ENCODE results near the gene GMCL2.

GRCh38 chr5:178209334-178210072 is 22.3 kb upstream of the GMCL2 start:
- TF ChIP-seq CTCF (conservative IDR thresholded peaks at IDR 0.05 in 1 of 2, IDR thresholded peaks at IDR 0.05 in 1 of 2; ENCODE audit: extremely low read depth in 1 of 2, insufficient read depth in 1 of 2, low read depth in 1 of 2, low read length in 2 of 2) (no peak), EZH2 (IDR thresholded peaks at IDR 0.05; ENCODE audit: borderline replicate concordance, low read length) (no peak)

Measured in mammary epithelial cell (primary cell).